Heart left ventricle (tissue), 16 donors: ENCODE measurements around the gene TMTC2. TPM values are rescaled to one million over a fixed set of nuclear protein-coding genes. Genes with fewer than 3 reads are reported as not detected.

Experiments used
- ATAC-seq, 4 donors: fragments of 200-7000 bp; cut with Tn5 transposase; one replicate each; pipeline ENCODE4 v1.9.1; 2020 to 2022; ENCODE audit warnings: moderate library complexity in 4 of 4, mild to moderate bottlenecking in 3 of 4, moderate number of reproducible peaks in 1 of 4
- DNase-seq, 5 donors: peaks; one replicate each; pipeline ENCODE4 v3.0.0-alpha.2; 2020
- H3K27ac ChIP-seq, 12 donors: fragments of 200-600 bp; sonication (generic) in 4 of 12; one replicate each; pipeline versions ENCODE4 v1.5.0 to v1.8.0; 2016 to 2022; ENCODE audit warnings: mild to moderate bottlenecking in 2 of 12
- H3K27me3 ChIP-seq, 9 donors: fragments of 200-600 bp; sonication (generic) in 2 of 9; one replicate each; pipeline versions ENCODE4 v1.5.1 to v1.8.0; 2016 to 2022; ENCODE audit warnings: mild to moderate bottlenecking in 3 of 9
- H3K36me3 ChIP-seq, 9 donors: fragments of 200-600 bp; sonication (generic) in 2 of 9; one replicate each; pipeline versions ENCODE4 v1.5.0 to v1.8.0; 2018 to 2022; ENCODE audit warnings: mild to moderate bottlenecking in 2 of 9
- H3K4me1 ChIP-seq, 12 donors: fragments of 200-600 bp; sonication (generic) in 4 of 12; one replicate each; pipeline versions ENCODE4 v1.5.0 to v1.8.0; 2016 to 2022; ENCODE audit warnings: mild to moderate bottlenecking in 3 of 12
- H3K4me3 ChIP-seq, 12 donors: fragments of 200-600 bp; sonication (generic) in 4 of 12; one replicate each; pipeline versions ENCODE4 v1.5.0 to v1.8.0; 2017 to 2022; ENCODE audit warnings: mild to moderate bottlenecking in 9 of 12, moderate library complexity in 4 of 12
- H3K9me3 ChIP-seq, 12 donors: fragments of 200-600 bp; sonication (generic) in 4 of 12; one replicate each; pipeline versions ENCODE4 v1.5.0 to v1.8.0; 2016 to 2022; ENCODE audit warnings: mild to moderate bottlenecking in 1 of 12
- POLR2A ChIP-seq, 2 donors: fragments of 450-650 bp; IDR thresholded peaks; one replicate each; pipeline ENCODE4 v1.6.1; 2017; ENCODE audit warnings: antibody characterized with exemption in 2 of 2, mild to moderate bottlenecking in 2 of 2, moderate library complexity in 2 of 2
- WGBS, 4 donors: extraction: QIAGEN DNeasy Blood & Tissue Kit in 2 of 4; methylation state at CpG; one replicate each; pipeline versions ENCODE4 v1.1.5 to v1.1.7; 2013 to 2018; 5-methylcytosine and 5-hydroxymethylcytosine counted together
- intact Hi-C, 10 donors: fragments of 100-400 bp; cut with DNase I; formaldehyde crosslinking; loops; one replicate each; pipeline versions ENCODE4 v1.11.1 to v1.14.2; 2022
- polyA plus RNA-seq, 2 donors: library from polyadenylated mRNA; stranded (reverse); fragments of 200-250 nt; gene quantifications; one replicate each; pipeline ENCODE4 v1.2.3, GENCODE V29; 2013
- total RNA-seq, 9 donors: library from RNA; depleted of rRNA in 2 of 9; stranded (reverse); fragments of >200 nt in 2 of 9; fragmentation: NEBNext Ultra II Directional in 3 of 9; extraction: Animal tissue kit (Norgen Biotek cat#: 25700) in 3 of 9; gene quantifications; one replicate each; pipeline versions ENCODE4 v1.1.0 to v1.2.4, GENCODE V29; 2016 to 2023
- TF ChIP-seq, protein P1 (sequence below), 12 donors: fragments of 200-600 bp; sonication (generic) in 4 of 12; IDR thresholded peaks; one replicate each; pipeline versions ENCODE4 v1.5.0 to v1.8.0; 2018 to 2022; ENCODE audit warnings: antibody characterized with exemption in 12 of 12, mild to moderate bottlenecking in 5 of 12
- donor health status: ischemic (EF 13 %, LVEDD 7.1; RV severe dilation, severe dysfunction).
- donor health status: healthy with polysubstance abuse.
- donor health status: DM: no; HTN: yes; CAD: no.
- donor health status: DM: no; HTN: no; CAD: no.
- donor health status: ischemic (EF 25% LVEDD 6.9; RV normal size, moderate dysfunction).
- donor health status: ischemic (EF 25% LVEDD 5.7; RV mildly dilated, moderate dysfunction).
- donor health status: healthy.
- donor health status: DM: yes; HTN: yes; CAD: no.
- donor health status: ischemic (EF 35%, LVEDD 5.7; RV mildly dilated, moderate dysfunction).
- donor health status: nonischemic (EF 11% LVEDD 7.7; RV severe dilation, severe dysfunction).
- donor health status: DM: yes; HTN: yes; CAD: no.
- donor health status: PGD.
- donor health status: ischemic (EF 29% LVEDD 5.4; RV normal size, mild dysfunction).
- donor health status: nonischemic (EF 23%, LVEDD 6.1; RV moderate dilation, normal function).

TMTC2 gene
- total and polyA plus RNA-seq, 11 donors, result 1.1 to 5.7 (median 3.3) TPM

DNA sequence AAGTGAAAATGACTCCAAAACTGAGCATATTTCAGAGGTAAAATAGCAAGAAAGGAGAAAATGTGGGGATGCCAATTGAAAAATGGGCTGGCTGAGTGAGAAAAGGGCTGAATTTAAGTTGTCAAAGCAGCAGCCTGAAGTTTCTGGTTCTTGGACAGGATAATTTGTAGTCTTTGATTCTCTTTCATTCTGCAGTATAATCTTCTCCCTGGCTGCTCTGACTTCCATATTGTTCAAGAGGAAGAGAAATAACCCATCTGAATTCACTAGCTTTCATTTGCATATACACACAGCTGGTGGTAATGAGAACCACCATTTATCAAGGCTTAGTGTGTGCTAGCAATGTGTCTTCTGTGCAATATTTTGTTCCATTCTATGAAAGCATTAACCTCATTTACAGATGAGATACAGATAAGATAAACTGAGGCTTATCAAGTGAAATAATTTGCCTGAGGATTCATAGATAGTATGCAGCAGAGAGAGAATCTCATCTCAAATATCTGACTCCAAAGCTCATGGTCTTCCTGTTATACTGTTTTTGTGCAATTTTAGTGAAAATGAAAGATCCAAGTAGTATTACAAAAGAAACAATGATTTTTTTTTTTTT lies 184.2 kb downstream of the TMTC2 start:
- Histone ChIP-seq H3K9me3 (no peaks in the 10 kb centered on the region), H3K4me3 (no peak overlapping the region), H3K36me3 (no peaks in the 10 kb centered on the region), H3K4me1 (peaks cover 0 to 11% (median 0%) of the 10 kb centered on the region in 12 donors), H3K27me3 (no peaks in the 10 kb centered on the region), H3K27ac (no peak overlapping the region)
- TF ChIP-seq, protein P1, sequence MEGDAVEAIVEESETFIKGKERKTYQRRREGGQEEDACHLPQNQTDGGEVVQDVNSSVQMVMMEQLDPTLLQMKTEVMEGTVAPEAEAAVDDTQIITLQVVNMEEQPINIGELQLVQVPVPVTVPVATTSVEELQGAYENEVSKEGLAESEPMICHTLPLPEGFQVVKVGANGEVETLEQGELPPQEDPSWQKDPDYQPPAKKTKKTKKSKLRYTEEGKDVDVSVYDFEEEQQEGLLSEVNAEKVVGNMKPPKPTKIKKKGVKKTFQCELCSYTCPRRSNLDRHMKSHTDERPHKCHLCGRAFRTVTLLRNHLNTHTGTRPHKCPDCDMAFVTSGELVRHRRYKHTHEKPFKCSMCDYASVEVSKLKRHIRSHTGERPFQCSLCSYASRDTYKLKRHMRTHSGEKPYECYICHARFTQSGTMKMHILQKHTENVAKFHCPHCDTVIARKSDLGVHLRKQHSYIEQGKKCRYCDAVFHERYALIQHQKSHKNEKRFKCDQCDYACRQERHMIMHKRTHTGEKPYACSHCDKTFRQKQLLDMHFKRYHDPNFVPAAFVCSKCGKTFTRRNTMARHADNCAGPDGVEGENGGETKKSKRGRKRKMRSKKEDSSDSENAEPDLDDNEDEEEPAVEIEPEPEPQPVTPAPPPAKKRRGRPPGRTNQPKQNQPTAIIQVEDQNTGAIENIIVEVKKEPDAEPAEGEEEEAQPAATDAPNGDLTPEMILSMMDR (IDR thresholded peaks at IDR 0.05), result no peak
- TF ChIP-seq POLR2A (IDR thresholded peaks at IDR 0.05), result no peak
- intact Hi-C loops, result no loop called here
- ATAC-seq, result no peak
- DNase-seq, result no peak

DNA sequence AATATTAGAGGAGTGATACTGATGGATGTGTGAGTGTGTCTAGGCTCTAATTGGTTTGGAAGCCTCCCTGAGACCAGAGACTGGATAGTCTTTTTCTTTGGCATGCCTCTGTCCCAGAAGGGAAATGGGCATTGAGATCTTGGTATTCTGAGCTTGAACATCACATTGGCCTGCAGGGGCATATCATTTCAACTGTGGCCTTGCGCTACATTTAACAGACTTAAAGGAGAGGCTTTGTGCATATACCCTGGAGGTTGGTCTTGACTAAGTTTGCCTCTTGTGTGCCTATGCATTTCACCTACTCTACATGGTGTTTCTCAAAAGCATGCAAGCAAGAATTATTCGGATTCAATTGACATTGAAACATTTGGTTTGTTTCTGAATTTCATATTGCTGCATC lies 185.4 kb downstream of the TMTC2 start:
- no peak for ATAC-seq
- intact Hi-C loops, result no loop called here
- Histone ChIP-seq H3K27ac (no peak overlapping the region), H3K27me3 (no peaks in the 10 kb centered on the region), H3K4me3 (no peak overlapping the region), H3K4me1 (peaks cover 0 to 11% (median 0%) of the 10 kb centered on the region in 12 donors), H3K9me3 (no peaks in the 10 kb centered on the region), H3K36me3 (no peaks in the 10 kb centered on the region)
- DNase-seq, result no peak
- no peak for TF ChIP-seq POLR2A (IDR thresholded peaks at IDR 0.05)
- TF ChIP-seq, protein P1 (IDR thresholded peaks at IDR 0.05), result no peak
- 96 to 97% (median 96%) methylated on average over 2 of the region's 2 CpGs for WGBS, 4 donors

DNA sequence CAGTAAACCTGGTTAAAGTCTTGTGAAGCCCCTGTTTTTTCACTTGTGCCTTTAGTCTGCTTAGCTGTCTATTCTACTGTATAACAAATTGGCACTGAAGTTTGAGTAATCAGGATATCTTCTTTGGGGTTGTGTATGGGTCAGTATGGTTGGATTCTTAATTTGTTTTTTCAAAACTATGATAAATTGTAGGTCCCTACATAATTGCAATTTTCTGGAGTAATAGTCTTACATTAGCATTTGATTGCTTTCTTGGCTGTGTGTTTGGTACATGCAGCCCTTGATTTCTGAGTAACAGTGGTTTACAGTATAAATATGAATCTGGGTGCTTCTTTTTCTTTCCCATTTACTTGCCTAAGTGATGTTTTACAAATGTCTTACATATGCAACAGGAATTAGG lies 186.6 kb downstream of the TMTC2 start:
- no peak overlapping the region for H3K27ac ChIP-seq
- H3K27me3 ChIP-seq, result no peaks in the 10 kb centered on the region
- no peaks in the 10 kb centered on the region for H3K36me3 ChIP-seq
- H3K4me1 ChIP-seq, result peaks cover 0 to 11% (median 0%) of the 10 kb centered on the region in 12 donors
- DNase-seq (no peak), ATAC-seq (no peak)
- H3K4me3 ChIP-seq, result no peak overlapping the region
- H3K9me3 ChIP-seq, result no peaks in the 10 kb centered on the region
- TF ChIP-seq POLR2A (IDR thresholded peaks at IDR 0.05), result no peak
- TF ChIP-seq, protein P1 (IDR thresholded peaks at IDR 0.05), result no peak
- intact Hi-C loops, result no loop called here

DNA sequence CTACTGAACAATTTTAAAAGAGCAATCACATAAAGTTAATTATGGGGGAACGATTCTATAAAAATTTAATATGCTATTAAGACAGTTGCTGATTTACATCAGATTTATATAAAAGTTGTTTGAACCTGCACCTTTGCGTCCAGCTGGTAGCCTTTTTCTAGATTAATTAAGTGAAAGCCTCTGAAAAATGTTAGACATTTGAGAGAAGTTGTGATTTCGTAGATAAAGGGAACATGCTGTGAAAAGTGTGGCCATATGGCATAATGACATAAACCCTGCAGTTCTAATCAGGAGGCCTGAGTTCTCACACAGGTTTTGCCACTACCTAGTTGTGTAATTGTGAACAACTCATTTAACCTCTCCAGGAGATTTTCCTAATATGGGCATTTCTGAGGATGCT lies 187.2 kb downstream of the TMTC2 start:
- TF ChIP-seq, protein P1 (IDR thresholded peaks at IDR 0.05), result no peak
- TF ChIP-seq POLR2A (IDR thresholded peaks at IDR 0.05), result no peak
- 91 to 97% (median 94%) methylated on average over 3 of the region's 3 CpGs for WGBS, 4 donors
- H3K36me3 ChIP-seq, result no peaks in the 10 kb centered on the region
- no peaks in the 10 kb centered on the region for H3K27me3 ChIP-seq
- no peak overlapping the region for H3K27ac ChIP-seq
- intact Hi-C loops, result no loop called here
- ATAC-seq (no peak), DNase-seq (no peak)
- H3K9me3 ChIP-seq, result no peaks in the 10 kb centered on the region
- H3K4me3 ChIP-seq, result no peak overlapping the region
- peaks cover 0 to 11% (median 0%) of the 10 kb centered on the region in 12 donors for H3K4me1 ChIP-seq
